NB4 (cell line): ENCODE measurements around the gene STT3B.

ENCODE experiments used
- DNase-seq: peaks from one replicate; pipeline ENCODE4 v3.0.0; 2010; ENCODE audit warnings: low read depth
- H3K4me3 ChIP-seq: one replicate; pipeline ENCODE4 v1.5.1; 2011; ENCODE audit warnings: mild to moderate bottlenecking, low read depth, low read length, moderate library complexity
- MYC ChIP-seq: IDR thresholded peaks from 2 replicates; pipeline ENCODE4 v1.6.1; 2011; ENCODE audit warnings: low read depth, low read length
- POLR2A ChIP-seq: IDR thresholded peaks from 2 replicates; pipeline ENCODE4 v1.6.1; 2011; ENCODE audit warnings: mild to moderate bottlenecking; ENCODE audit not compliant: insufficient read length; ENCODE audit errors: extremely low read depth
- TF ChIP-seq, protein P1 (sequence below): IDR thresholded peaks from one replicate; pipeline ENCODE4 v1.5.1; 2012; ENCODE audit warnings: low read depth, low read length
- TF ChIP-seq, protein P2 (sequence below): IDR thresholded peaks from 2 replicates; pipeline ENCODE4 v1.6.1; 2011; ENCODE audit warnings: low read depth, low read length

The STT3B gene

DNA sequence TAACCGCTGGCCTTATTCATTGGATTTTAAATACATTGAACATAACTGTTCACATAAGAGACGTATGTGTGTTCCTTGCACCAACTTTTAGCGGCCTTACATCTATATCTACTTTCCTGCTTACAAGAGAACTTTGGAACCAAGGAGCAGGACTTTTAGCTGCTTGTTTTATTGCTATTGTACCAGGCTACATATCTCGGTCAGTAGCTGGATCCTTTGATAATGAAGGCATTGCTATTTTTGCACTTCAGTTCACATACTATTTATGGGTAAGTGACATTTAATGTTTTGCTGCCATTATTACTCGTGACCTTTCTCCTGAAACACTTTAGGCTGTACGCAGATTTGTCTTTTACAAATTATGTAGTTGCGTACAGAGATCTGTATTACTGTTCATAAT, 47.1 kb downstream of the STT3B start:
- no peak for DNase-seq
- TF ChIP-seq, protein P1, sequence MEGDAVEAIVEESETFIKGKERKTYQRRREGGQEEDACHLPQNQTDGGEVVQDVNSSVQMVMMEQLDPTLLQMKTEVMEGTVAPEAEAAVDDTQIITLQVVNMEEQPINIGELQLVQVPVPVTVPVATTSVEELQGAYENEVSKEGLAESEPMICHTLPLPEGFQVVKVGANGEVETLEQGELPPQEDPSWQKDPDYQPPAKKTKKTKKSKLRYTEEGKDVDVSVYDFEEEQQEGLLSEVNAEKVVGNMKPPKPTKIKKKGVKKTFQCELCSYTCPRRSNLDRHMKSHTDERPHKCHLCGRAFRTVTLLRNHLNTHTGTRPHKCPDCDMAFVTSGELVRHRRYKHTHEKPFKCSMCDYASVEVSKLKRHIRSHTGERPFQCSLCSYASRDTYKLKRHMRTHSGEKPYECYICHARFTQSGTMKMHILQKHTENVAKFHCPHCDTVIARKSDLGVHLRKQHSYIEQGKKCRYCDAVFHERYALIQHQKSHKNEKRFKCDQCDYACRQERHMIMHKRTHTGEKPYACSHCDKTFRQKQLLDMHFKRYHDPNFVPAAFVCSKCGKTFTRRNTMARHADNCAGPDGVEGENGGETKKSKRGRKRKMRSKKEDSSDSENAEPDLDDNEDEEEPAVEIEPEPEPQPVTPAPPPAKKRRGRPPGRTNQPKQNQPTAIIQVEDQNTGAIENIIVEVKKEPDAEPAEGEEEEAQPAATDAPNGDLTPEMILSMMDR = no peak
- no peak for TF ChIP-seq POLR2A
- TF ChIP-seq, protein P2, sequence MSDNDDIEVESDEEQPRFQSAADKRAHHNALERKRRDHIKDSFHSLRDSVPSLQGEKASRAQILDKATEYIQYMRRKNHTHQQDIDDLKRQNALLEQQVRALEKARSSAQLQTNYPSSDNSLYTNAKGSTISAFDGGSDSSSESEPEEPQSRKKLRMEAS = no peak
- no peak for TF ChIP-seq MYC

DNA sequence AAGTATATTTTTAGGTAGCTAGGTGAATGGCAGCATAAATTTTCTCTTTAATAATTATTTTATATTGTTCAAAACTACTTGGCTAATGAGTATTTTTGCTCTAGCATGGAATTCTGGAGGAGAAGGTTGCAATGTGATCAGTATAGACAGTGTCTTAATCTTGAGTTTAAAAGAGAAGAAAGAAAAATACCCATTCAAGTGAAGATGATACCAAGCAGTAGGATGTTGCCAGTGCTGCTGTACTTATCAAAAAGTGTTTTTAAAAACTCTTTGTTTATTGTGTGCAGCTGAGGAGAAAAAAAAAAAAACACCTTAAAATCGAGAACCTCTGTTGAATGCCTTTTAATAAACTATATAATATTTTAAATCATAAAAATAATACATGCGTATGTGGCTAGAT, 47.9 kb downstream of the STT3B start:
- TF ChIP-seq MYC = no peak
- TF ChIP-seq POLR2A = no peak
- DNase-seq = no peak
- H3K4me3 ChIP-seq = no peak overlapping the region

More for the DNA sequence above, 47.1 kb downstream of the STT3B start:
- H3K4me3 ChIP-seq = no peak overlapping the region

DNA sequence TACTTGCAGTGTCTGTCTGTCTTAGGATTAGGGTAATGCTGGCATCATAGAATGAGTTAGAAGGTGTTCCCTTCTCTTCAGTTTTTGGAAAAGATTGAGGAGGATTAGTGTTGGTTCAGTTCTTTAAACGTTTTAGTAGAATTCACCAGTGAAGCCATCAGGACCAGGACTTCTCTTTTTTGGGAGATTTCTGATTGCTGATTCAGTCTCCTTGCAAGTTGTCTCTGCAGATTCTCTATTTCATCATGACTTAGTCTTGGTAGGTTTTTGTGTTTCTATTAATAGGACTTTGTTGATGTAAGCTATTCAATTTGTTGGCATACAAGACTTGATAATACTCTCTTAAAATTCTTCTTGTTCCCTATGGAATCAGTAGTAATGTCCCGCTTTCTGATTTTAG, 48.9 kb downstream of the STT3B start:
- DNase-seq = peak; percentile 53
- no peak for TF ChIP-seq POLR2A
- TF ChIP-seq, protein P1 = no peak
- TF ChIP-seq MYC = no peak
- TF ChIP-seq, protein P2 = no peak
- H3K4me3 ChIP-seq = no peak overlapping the region

DNA sequence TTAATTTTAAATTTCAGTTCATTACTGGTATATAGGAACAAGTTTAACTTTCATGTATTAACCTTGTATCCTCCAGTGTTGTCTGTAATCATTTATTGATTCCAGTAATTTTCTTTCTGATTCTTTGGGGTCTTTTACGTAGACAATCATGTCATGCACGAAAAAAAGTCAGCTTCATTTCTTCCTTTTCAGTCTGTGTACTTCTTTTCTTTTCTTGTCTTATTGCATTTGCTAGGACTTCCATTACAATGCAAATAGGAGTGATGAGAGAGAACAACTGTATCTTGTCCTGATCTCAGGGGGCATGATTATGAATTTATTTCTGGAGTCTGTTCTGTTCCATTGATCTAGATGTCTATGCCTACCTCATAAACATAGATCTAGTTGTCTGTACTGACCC, 56.5 kb downstream of the STT3B start:
- no peak overlapping the region for H3K4me3 ChIP-seq
- no peak for DNase-seq
- TF ChIP-seq, protein P1 = no peak
- no peak for TF ChIP-seq POLR2A
- TF ChIP-seq MYC = no peak
- TF ChIP-seq, protein P2 = no peak

DNA sequence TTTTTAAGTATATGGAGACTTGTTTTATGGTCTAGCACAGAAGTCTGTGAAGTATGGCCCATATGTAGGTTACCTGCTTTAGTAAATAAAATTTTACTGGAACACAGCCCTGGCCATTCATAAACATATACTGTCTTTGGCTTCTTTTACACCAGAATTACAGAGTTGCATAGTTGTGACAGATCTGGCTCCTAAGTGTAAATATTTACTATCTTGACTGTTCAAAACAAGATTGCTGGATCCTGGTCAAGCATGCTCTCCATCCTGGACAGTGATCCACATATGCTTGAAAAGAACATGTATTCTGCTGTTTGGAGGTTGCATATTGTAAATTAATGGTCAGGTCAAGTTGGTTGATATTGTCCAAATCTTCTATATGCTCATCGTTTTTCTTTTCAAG, 57.9 kb downstream of the STT3B start:
- DNase-seq = no peak
- no peak overlapping the region for H3K4me3 ChIP-seq
- TF ChIP-seq, protein P1 = no peak
- TF ChIP-seq, protein P2 = no peak
- TF ChIP-seq POLR2A = no peak
- no peak for TF ChIP-seq MYC

DNA sequence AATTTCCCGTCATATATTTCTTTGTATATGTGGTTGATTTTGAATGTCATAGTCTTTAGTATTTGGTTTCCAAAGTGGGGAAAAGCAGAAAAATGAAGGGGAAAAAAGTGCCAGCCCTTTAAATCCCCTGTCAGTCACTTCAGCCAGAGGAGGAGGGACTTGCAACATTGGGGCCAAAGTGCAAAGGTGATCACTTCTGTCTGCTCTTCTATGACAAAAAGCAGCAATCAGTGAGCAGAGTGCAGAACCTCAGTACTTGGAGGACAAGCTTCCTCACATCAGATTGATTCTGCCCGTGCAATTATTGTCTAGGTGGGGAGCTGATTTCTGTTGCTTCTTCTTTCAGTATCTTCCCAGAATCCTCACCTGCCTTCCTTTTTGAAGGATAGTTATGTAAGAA, 60.0 kb downstream of the STT3B start:
- no peak for DNase-seq
- no peak overlapping the region for H3K4me3 ChIP-seq
- TF ChIP-seq MYC = no peak
- TF ChIP-seq, protein P2 = no peak
- TF ChIP-seq, protein P1 = no peak
- TF ChIP-seq POLR2A = no peak
